Left forelimb (tissue), 1 donor: ENCODE data around the gene EIF2AK3.

Source experiments
- DNase-seq: peaks from one replicate; pipeline ENCODE4 v3.0.0-alpha.2; 2018; ENCODE audit warnings: low spot score

The EIF2AK3 gene

GRCh38 chr2:88540346-88540745 is 86.9 kb downstream of the EIF2AK3 start:
- no peak for DNase-seq

GRCh38 chr2:88538362-88538917 is 88.8 kb downstream of the EIF2AK3 start:
- DNase-seq = no peak

DNA sequence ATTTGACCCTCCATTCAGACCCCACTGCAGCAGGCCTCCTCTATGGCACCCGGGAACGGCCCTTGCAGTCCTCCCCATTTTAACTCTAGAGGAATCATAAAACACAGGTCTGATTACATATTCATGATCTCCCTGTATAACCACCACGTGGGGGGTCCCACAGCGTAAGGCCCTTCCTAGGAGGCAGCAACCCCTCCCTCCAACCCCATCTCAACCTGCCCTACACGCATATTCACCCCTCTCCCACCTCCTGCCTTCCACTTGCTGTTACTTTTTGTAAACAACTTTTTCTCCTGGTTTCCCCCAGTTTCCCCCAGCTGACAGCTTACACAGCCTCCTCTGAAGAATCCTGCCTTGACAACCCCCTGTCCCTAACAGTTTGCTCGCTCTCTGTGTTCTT is 89.6 kb downstream of the EIF2AK3 start:
- DNase-seq = no peak

DNA sequence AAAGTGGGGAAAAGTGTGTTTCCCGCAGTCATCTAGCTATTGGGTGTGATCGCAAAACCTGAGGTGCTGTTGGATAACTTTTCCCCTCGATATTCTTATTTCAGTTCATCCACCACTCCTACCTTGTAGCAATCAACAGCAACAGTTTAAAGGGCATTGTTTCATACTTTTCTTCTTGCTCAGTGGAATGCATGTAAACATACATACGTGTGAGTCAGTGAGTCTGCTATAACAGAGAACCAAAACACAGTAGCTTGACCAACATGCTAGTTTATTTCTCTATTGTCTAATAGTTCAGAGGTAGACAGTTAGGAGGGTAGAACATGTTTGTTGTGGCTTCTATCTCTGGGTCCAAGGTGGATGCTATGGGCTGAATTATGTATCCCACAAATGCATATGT is 97.2 kb downstream of the EIF2AK3 start:
- DNase-seq = no peak

GRCh38 chr2:88521445-88522073 is 105.7 kb downstream of the EIF2AK3 start:
- no peak for DNase-seq

DNA sequence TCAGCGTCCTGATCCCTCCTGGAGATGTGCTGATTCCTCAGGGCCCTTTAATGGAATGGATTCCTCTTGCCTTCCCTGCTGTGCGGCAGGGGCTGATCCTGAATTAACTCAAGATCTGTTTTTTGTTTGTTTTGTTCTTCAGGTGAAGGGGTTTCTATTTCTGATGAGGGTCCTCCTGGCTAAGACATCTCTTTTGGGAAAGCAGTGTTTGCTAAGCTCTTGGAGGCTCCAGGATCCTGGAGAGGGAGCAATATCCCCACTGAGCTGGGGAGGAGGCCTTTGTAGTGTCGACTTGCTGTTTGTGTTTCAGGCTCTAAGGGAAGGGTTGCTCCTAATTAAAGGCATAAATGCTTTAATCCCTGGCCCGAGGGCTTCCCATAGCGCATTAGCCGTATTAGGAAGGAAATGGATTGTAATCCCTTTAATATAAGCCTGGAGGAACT is 109.5 kb downstream of the EIF2AK3 start:
- DNase-seq = no peak
